ENCODE measurements around the gene GRIK2.

DNA sequence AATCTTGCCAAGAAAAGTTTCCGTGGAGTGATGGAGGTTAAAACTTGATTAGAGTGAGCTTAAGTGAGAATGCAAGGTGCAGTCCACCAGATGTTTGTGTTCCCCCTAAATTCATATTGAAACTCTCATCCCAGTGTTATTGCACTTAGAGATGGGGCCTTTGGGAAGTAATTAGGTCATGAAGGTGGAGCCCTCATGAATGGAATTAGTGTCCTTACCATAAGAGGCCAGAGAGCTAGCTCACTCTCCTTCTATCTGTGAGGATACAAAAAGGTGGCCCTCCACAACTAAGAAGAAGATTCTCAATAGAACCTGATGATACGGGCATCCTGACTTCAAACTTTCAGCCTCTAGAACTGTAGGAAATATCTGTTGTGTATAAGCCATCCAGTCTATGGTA is 258.6 kb downstream of the GRIK2 start:
- TF ChIP-seq, protein P1, sequence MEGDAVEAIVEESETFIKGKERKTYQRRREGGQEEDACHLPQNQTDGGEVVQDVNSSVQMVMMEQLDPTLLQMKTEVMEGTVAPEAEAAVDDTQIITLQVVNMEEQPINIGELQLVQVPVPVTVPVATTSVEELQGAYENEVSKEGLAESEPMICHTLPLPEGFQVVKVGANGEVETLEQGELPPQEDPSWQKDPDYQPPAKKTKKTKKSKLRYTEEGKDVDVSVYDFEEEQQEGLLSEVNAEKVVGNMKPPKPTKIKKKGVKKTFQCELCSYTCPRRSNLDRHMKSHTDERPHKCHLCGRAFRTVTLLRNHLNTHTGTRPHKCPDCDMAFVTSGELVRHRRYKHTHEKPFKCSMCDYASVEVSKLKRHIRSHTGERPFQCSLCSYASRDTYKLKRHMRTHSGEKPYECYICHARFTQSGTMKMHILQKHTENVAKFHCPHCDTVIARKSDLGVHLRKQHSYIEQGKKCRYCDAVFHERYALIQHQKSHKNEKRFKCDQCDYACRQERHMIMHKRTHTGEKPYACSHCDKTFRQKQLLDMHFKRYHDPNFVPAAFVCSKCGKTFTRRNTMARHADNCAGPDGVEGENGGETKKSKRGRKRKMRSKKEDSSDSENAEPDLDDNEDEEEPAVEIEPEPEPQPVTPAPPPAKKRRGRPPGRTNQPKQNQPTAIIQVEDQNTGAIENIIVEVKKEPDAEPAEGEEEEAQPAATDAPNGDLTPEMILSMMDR (IDR thresholded peaks at IDR 0.05; ENCODE audit: insufficient read depth, low read depth, low read length), result no peak
- no peak for TF ChIP-seq EZH2 (IDR thresholded peaks at IDR 0.05; ENCODE audit: insufficient read depth, low read length)
